HG02763 (cell line): ENCODE results near the gene SACS.
A peak's percentile ranks its signal among the peaks of the same experiment; 100 is the strongest.

ENCODE experiments used
- ATAC-seq: cut with Tn5 transposase; IDR thresholded peaks from one replicate; pipeline ENCODE4 v1.9.1; 2021; ENCODE audit warnings: mild to moderate bottlenecking, moderate library complexity; ENCODE audit not compliant: unreplicated experiment

The SACS gene, protein sequence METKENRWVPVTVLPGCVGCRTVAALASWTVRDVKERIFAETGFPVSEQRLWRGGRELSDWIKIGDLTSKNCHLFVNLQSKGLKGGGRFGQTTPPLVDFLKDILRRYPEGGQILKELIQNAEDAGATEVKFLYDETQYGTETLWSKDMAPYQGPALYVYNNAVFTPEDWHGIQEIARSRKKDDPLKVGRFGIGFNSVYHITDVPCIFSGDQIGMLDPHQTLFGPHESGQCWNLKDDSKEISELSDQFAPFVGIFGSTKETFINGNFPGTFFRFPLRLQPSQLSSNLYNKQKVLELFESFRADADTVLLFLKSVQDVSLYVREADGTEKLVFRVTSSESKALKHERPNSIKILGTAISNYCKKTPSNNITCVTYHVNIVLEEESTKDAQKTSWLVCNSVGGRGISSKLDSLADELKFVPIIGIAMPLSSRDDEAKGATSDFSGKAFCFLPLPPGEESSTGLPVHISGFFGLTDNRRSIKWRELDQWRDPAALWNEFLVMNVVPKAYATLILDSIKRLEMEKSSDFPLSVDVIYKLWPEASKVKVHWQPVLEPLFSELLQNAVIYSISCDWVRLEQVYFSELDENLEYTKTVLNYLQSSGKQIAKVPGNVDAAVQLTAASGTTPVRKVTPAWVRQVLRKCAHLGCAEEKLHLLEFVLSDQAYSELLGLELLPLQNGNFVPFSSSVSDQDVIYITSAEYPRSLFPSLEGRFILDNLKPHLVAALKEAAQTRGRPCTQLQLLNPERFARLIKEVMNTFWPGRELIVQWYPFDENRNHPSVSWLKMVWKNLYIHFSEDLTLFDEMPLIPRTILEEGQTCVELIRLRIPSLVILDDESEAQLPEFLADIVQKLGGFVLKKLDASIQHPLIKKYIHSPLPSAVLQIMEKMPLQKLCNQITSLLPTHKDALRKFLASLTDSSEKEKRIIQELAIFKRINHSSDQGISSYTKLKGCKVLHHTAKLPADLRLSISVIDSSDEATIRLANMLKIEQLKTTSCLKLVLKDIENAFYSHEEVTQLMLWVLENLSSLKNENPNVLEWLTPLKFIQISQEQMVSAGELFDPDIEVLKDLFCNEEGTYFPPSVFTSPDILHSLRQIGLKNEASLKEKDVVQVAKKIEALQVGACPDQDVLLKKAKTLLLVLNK (N-terminal part only)

DNA sequence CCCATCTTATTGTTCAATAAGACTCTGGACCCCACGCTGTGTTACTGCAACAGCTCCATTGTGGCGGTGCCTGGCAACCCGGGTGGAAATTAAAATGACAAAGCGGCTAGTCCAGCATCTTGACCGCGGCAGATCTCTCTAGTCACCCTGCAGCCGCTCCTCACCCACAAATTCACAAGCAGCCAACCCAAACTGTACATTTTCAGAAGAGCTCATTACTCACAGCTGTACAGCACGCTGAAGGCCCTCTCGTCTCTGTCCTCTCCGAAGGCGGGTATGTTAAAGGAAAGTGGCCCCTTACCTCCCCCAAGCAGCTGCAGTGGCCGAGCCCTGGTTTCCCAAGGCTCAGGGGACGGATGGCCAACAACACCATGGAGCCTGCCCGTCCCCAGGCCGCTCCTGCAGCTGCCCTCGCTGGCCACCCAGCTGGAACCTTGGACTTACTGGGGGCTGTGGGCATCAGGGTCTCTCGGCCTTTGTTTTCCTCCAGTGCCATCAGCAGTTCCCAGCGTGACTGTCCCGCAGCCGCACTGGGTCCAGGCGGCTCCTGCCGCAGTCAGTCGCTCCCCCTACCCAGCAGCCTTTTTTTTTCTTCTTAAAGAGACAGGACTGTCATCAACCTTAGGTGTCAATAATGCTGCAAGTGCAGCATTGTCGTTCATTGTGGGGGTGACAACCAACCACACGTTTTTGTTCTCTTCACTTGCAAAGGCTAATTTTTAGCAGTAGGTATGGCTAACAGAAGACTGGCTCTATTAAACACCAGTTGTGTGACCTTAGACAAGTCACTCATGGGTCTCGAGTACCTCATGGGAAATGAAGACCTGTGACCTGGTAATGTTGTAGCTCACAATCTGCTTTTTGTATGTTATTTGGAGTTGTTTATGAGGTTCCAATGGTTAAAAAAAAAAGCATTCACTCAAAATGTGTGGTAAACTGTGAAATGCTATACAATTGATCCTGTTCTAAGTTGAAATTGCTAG, at the start of gene SACS:
Gene SACS, minus strand, starts transcription at position 532 of the 983 bp plus-strand sequence. CDS start 22,463 bp downstream, outside the sequence.
- no peak for ATAC-seq

DNA sequence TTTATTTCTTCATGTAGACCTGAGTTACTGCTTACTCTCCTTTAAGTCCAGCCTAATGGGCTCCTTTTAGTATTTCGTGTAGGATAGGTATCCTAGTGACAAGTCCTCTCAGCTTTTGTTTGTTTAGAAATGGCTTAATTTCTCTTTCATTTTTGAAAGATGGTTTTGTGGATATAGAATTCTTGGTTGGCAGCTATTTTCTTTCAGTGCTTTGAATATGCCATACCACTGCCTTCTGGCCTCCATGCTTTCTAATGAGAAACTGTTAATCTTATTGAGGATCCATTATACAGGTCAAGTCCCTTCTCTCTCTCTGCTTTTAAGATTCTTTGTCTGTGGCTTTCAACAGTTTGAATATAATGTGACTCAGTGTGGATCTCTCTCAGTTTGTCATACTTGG, 46.8 kb upstream of the SACS start:
- no peak for ATAC-seq

DNA sequence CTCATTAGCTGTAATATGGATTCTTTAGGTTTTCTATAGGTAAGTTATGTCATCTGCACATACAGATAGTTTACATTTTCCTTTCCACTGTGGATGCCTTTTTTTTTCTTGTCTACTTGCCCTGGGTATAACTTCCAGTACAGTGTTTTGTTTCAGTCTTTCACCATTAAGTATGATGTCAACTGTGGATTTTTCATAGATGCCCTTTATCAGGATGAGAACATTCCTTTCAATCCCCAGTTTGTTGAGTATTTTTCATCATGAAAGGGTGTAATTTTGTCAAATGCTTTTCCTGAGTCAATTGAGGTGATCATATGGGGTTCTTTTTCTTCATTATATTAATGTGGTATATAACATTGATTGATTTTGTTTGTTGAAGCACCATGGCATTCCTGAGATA, 43.6 kb upstream of the SACS start:
- ATAC-seq = no peak

DNA sequence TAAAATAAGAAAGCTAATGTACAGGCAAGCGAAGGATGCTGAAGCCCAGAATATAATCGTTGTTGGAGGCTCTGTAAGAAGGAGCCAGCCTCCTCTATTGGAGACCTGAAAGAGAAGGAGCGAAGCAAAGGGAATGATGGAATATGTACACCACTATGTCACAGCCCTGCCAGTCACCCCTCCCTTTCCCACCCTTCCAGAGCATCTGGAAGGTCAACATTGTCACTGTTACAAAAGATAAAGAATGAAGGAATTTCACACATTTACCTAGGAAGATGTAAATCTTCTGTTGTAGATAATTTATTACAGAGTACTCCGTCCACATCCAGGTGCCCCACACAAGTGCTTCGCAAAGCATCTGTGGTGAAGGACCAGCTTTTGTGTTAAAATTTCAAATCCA, 39.7 kb upstream of the SACS start:
- ATAC-seq = no peak

DNA sequence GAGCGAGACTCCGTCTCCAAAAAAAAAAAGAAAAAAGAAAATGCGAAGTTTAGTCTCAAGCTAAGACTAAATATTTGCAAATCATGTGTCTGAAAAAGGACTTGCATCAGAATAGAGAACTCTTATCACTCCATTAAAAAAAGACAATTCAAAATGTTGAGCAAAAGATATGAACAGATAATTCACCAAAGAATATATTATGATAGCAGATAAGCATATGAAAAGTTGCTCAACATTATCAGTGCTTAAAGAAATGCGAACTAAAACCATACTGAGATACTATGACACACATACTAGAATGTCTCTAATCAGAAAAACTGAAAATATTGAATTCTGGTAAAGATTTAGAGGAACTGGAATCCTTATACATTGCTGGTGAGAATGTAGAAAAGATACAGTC, 38.7 kb upstream of the SACS start:
- no peak for ATAC-seq

DNA sequence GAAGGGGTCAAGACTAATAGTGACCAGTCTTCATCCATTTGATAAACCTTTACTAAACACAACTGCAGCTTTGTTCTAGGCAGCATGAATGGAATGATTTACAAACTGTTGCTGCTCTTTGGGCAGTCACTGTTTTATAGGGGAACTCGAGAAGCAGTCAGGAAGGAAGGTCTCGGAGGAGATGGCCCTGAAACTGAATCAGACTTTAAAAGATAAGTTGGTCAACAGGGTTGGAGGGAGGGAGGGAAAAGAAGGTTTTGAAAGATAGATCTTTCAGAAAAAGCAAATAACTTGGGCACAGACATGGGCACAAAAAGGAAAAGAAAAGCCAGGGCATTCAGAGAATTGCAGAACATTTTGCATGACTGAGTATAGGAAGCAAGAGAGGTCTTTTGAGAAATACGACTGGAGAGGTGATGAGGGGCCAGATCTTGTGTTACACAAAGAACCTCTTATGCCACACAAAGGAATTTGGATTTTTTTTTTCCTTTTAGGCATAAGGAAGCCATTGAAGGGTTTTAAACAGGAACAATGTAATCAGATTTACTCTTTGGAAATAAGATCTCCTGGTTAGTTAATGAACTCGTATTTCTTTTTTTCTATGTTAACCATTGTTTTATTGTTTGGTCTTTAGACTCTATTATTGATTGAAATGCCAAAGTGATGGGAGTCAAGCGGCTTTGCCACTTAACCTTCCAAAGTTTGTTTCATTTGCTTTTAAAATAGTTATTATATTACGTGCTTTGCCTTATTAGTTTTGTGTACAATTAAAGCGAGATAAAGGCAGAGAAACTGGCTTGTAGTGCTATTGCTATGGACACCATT, 37.5 kb upstream of the SACS start:
- no peak for ATAC-seq

DNA sequence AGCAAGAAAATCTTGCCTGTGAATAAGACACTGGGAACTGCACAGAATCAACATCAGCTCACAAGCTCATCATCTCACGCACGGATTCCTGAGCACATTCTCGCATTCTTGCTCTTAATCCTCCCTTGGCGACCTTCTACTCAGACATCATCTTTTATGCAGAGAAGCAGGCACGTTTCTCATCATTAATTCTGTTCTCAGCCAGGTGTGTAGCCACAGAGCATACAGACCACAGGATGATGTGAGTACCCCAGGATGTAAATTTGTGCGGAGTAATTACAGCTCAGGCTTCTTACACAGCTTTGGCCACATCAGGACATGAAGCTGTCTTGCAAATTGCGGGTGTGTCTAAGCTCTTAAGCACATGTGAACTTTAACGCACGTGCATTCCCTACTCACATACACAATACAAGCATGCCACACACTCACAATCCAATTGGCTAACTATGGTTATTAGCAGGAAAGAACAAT, 36.5 kb upstream of the SACS start:
- no peak for ATAC-seq

DNA sequence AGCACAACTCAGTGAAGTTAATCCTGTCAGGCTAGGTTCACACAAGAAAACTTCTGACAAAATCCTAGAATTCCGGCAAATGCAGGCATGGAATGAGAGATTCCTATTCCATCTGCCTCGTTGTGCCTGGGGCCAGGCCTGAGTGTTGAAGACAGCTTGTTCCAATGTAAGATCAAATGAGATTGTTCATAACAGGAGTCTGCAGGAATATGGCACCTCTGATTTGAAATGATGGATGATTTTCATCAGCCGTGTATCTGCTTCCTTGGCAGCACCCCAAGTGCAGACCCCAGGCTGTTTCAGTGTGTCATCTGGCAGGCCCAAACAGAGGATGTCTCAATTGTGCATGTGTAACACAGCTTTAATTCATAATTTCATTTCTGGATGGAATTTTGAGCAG, 35.3 kb upstream of the SACS start:
- ATAC-seq = no peak

DNA sequence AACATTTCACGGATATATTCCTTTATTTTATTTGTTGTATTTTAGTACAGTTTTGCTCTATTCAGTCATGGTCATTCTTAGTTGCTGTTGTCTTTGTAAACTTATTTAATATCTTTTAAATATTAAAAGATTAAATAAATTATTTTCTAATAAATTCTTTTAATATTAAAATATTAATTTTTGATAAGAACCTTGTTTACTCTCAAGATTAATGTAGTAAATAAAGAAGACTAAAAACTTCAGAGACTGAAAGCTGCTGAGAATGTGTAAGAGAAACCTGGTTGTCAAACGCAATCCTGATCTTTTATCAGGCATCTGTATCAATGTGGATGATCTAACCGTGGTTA, 34.4 kb upstream of the SACS start:
- no peak for ATAC-seq

DNA sequence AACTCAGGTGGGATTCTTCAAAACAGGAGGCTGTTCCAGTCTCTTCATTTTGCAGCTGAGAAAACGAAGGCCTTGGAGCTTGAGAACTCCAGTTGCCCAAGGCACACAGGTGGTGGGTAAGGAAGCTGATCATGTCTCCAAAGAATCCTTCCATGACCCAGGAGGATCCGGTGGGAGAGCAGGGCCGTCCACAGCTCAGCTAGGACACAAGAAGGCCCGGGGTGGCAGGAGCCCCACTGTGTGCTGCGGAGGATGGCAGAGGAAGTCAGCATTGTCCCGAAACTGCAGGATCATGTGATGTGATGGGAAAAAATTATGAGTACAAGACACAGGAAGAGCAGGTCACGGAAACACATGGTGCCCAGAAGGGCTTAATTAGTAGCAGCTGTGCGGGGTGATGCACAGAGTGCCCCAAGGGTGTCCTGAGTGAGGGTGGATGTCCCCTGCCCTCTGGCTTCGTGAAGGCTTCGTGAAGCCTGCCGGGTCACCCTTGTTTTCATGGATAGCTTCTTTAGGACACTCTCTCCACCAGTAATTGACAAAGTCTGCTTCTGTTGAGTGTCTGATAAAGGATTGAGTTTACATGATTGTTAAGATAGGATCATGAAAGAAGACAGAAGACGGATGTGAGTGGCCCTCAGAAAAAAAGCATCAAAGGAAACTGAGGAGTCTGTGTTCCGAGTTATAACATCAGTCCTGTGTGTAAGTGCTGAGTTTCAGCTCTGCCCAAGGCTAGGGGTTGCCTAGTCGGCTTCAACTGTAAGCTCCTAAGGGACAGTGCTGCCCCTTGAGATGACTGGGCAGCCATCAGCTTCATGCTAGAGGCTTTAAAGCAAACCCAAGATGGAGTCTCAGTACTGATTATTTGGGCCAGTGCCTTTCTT, 33.8 kb upstream of the SACS start:
- ATAC-seq = no peak

DNA sequence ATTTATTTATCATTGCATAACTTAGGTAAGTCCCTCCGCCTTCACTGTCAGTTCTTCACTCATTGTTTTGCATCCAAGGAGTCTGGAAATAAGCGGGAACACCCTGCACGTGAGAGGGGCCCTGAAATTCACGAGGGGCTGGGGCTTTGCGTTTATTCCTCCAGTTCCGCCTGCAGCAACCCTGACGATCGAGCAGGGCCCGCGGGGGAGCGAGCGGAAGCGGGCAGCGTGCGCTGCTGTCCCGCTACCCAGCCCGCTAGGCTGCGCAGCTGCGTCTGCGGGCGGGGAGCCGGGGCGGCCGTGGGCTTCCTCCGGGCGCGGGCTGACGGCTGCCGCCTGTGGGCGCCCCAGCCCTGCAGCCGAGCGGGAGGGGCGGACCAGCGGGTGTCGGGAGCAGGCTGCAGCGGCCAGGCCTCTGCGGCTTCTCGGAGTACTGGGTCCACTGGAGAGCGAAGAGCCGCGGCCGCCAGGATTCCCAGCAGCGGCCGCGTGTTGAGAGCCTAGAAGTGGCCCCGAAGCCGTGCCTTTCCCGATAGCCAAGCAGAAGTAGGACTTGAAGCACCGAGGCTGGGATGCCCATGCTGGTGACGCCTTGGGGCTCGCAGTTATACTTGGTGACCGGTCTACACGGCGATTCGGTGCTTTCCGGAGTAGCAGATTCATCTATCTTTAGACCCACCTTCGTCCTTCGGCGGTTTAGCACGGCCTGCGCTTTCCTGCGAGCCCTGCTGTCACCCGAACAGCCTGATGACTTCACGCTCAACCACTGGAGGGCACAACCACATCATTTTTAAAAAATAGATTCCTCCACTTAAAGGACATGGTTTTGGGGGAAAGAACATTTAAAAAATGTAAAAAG, 32.9 kb upstream of the SACS start:
- peak; percentile 80 for ATAC-seq

DNA sequence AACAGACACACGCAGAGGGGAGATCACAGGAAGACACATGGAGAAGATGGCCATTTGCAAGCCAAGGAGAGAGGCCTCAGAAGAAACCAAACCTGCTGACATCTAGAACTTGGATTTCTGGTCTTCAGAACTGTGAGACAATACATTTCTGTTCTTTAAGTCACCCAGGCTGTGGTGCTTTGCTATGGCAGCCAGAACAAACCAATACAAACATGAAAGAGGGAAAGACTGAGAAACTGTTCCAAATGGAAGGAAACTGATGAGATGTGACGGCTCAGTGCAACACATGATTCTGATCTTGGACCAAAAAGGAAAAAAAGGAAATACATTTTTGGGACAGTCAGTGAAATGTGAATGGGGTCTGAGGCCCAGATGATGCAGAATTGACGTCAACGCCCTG, 30.2 kb upstream of the SACS start:
- ATAC-seq = no peak

DNA sequence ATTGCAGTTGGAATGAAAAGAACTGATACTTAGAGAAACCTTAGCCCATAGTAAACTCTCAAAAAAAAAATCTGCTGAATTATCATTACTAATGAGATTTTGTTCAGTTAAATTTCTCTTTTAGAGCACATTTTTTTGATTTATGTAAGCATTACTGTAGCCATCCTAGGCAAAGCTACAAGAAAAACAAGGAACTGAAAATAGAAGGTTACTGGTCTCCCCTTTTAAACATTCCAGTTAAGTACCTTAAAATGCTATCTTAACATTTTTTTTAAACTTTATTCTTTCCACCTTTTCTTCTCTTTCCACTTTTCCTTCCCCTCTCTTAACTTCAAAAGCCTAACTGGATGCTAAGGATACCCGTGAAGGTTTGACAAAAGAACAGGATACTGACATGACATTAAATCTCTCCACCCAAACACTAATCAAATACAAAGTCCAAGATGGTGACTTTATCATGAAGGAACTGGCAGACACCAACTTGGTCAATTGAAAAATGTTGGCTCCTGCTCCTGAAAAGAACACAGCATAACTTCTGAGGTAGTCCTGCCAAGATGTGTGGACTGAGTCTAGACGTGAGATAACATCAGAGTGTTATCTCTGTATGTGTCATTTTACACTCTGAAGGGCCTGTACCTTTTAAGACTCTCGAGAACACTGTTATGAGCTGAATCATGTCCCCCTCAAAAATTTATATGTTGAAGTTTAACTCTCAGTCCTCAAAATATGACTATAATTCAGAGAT, 29.5 kb upstream of the SACS start:
- no peak for ATAC-seq

DNA sequence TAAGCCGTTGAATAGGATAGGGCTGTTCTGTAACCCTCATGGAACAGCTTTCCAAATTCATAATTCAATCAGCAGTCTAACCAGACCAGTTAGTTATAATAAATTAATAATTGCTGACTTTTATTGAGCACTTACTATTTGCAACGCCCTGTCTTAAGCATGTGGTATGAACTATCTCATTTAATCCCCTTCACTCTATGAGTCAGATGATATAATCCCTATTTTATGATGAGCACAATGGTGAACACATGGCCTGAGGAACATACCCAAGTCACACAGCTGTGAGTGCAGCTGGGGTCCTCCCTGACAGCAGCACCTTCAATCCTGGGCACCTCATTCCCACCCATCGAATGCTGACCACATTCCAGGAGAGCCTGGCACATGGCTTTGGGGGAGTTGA, 28.0 kb upstream of the SACS start:
- ATAC-seq = no peak

DNA sequence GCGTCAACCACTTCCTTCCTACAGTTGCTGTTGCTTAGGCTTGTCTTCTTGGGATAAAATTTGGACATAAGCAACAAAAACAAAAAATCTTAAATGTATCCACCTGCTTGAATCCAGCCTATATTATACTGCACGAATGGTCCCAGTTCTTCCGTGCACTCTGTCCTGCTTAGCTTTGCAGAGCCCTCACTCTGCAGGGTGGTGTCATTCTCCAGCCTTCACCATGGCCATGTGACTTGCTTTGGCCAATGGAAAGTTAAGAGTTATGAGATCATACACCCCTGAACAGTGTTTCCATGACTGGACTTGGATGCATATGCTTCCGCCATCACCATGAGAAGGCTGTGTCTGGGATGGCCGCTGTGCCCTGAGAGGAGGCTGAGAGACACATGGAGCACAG, 27.4 kb upstream of the SACS start:
- no peak for ATAC-seq

DNA sequence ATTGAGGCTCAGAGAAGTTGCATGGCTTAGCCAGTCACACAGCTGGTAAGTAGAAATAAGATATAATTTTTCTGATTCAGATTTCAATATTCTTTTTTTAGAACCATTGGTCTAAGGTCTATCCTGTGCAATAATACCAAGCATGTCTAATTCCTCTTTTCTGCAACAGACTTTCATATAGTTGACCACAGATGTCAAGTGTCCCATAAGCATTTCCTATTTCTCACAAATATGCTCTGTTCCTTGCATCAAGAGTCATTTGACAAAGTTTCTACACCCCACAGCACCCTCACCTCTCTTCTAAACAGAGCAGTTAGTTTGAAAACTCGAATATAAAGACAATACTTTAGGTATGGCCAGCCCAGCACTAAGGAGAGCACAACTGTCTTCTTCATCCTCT, 26.8 kb upstream of the SACS start:
- ATAC-seq = no peak

DNA sequence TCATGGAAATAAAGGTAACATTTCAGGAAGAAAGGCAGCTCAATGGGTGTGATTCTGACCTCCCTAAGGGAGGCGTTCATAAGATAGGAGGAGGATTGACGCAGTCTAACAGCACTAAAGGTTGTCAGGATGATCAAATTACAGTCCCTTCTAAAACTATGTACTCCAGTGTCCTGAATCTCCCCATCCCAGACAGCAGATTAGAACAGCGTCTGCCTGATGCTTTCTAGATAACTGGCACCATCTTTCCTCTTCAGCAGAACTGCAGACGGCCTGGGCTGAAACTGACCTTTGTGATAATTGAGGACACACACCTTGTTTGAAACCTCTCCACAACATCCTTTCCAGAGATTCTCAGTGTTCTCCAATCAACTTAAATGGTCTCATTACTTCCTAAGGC, 25.5 kb upstream of the SACS start:
- ATAC-seq = no peak
